Left ventricle myocardium inferior (tissue), 1 donor: ENCODE measurements around the gene NR5A2. TPM values are rescaled to one million over a fixed set of nuclear protein-coding genes. Genes with fewer than 3 reads are reported as not detected.

Experiments used
- DNase-seq: peaks from one replicate; pipeline ENCODE4 v3.0.0-alpha.2; 2020
- H3K27ac ChIP-seq: fragments of 200-600 bp; replicated peaks from 2 replicates; pipeline ENCODE4 v1.8.0; 2021
- H3K27me3 ChIP-seq: fragments of 200-600 bp; 2 replicates; pipeline ENCODE4 v1.8.0; 2021; ENCODE audit warnings: low read depth
- H3K36me3 ChIP-seq: fragments of 200-600 bp; 2 replicates; pipeline ENCODE4 v1.8.0; 2021
- H3K4me1 ChIP-seq: fragments of 200-600 bp; 2 replicates; pipeline ENCODE4 v1.8.0; 2021
- H3K4me3 ChIP-seq: fragments of 200-600 bp; 2 replicates; pipeline ENCODE4 v1.8.0; 2021; ENCODE audit warnings: mild to moderate bottlenecking, moderate library complexity
- H3K9me3 ChIP-seq: fragments of 200-600 bp; replicated peaks from 2 replicates; pipeline ENCODE4 v1.8.0; 2021
- CTCF ChIP-seq: fragments of 200-600 bp; IDR thresholded peaks from 2 replicates; pipeline ENCODE4 v1.8.0; 2021; ENCODE audit warnings: antibody characterized with exemption, mild to moderate bottlenecking, borderline replicate concordance
- intact Hi-C: fragments of 100-400 bp; cut with micrococcal nuclease; formaldehyde crosslinking; loops from one replicate; pipeline ENCODE4 v1.11.0; 2022
- total RNA-seq: library from RNA; stranded (reverse); fragmentation: NEBNext Ultra II Directional; extraction: Animal tissue kit (Norgen Biotek cat#: 25700); gene quantifications from one replicate; pipeline ENCODE4 v1.2.1, GENCODE V29; 2021
- donor health status: DM: no; HTN: yes; CAD: no; lungs with severe emphysema.

Gene NR5A2
- total RNA-seq, 1 donor from 2014 or later: 1.3 TPM

- intact Hi-C loops: no loop called here
These were observed 150.8 kb downstream of the NR5A2 start for GRCh38 chr1:200178340-200178739.

GRCh38 chr1:200179126-200179780 lies 151.7 kb downstream of the NR5A2 start:
- Histone ChIP-seq H3K27ac (no peak overlapping the region), H3K36me3 (no peaks in the 10 kb centered on the region), H3K4me1 (peaks cover 18% of the 10 kb centered on the region), H3K4me3 (no peak overlapping the region), H3K27me3 (no peaks in the 10 kb centered on the region), H3K9me3 (no peaks in the 10 kb centered on the region)
- intact Hi-C loops: no loop called here
- no peak for TF ChIP-seq CTCF
- DNase-seq: no peak

More at GRCh38 chr1:200178340-200178739, 150.8 kb downstream of the NR5A2 start:
- Histone ChIP-seq H3K9me3 (no peaks in the 10 kb centered on the region), H3K4me3 (no peak overlapping the region), H3K4me1 (peaks cover 8% of the 10 kb centered on the region), H3K27me3 (no peaks in the 10 kb centered on the region), H3K27ac (no peak overlapping the region), H3K36me3 (no peaks in the 10 kb centered on the region)
- TF ChIP-seq CTCF: no peak
- DNase-seq: no peak

GRCh38 chr1:200179781-200180160 lies 152.3 kb downstream of the NR5A2 start:
- no peaks in the 10 kb centered on the region for H3K36me3 ChIP-seq
- H3K4me1 ChIP-seq: peaks cover 23% of the 10 kb centered on the region
- no peak overlapping the region for H3K4me3 ChIP-seq
- no peak for TF ChIP-seq CTCF
- no peaks in the 10 kb centered on the region for H3K27me3 ChIP-seq
- H3K9me3 ChIP-seq: no peaks in the 10 kb centered on the region
- intact Hi-C loops: no loop called here
- H3K27ac ChIP-seq: no peak overlapping the region
- DNase-seq: no peak

- H3K9me3 ChIP-seq: no peaks in the 10 kb centered on the region
- DNase-seq: no peak
- H3K4me1 ChIP-seq: peaks cover 23% of the 10 kb centered on the region
- intact Hi-C loops: no loop called here
- no peak for TF ChIP-seq CTCF
- H3K27ac ChIP-seq: no peak overlapping the region
- H3K36me3 ChIP-seq: no peaks in the 10 kb centered on the region
- no peak overlapping the region for H3K4me3 ChIP-seq
- H3K27me3 ChIP-seq: no peaks in the 10 kb centered on the region
These were observed 153.3 kb downstream of the NR5A2 start for GRCh38 chr1:200180821-200181220.

DNA sequence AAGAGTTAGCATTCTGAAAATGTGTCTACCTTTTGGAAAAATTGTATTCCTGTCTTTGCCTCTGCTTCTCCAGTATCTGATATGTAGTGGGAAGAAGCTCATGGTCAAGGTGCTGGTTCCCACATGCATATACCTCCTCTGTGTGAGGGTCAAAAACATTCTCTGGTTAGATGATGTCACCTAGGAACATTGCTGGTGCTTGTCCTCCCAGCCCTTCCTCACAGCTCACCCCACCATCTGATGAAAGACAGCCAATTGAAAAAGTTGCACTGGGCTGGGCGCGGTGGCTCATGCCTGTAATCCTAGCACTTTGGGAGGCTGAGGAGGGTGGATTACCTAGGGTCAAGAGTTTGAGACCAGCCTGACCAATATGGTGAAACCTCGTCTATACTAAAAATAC lies 154.4 kb downstream of the NR5A2 start:
- H3K9me3 ChIP-seq: peaks cover 2% of the 10 kb centered on the region
- TF ChIP-seq CTCF: no peak
- H3K27ac ChIP-seq: no peak overlapping the region
- no peaks in the 10 kb centered on the region for H3K27me3 ChIP-seq
- H3K4me3 ChIP-seq: no peak overlapping the region
- no peaks in the 10 kb centered on the region for H3K36me3 ChIP-seq
- peaks cover 23% of the 10 kb centered on the region for H3K4me1 ChIP-seq
- DNase-seq: no peak
- intact Hi-C loops: no loop called here

DNA sequence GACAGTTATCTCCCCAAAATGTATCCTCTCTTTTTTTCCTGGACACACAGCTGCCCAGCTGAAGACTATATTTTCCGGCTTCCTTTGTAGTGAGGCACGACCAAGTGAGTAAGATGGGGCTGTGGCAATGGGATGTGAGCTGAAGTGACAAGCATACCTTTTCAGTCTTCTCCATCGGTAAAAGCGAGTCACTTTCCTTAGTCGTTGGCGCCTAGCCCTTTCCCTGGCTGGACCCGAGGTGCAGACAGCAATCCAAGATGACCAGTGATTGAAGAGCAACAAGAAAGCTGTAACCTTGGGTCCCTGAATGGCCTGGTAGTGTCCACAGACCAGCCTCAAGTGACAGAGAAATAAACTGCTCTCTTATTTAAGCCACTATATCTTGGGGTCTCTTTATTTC lies 155.2 kb downstream of the NR5A2 start:
- no peak for DNase-seq
- Histone ChIP-seq H3K36me3 (no peaks in the 10 kb centered on the region), H3K27me3 (no peaks in the 10 kb centered on the region), H3K4me3 (no peak overlapping the region), H3K4me1 (peaks cover 23% of the 10 kb centered on the region), H3K9me3 (peaks cover 2% of the 10 kb centered on the region), H3K27ac (no peak overlapping the region)
- TF ChIP-seq CTCF: no peak
- intact Hi-C loops: no loop called here
